Hepatic stellate cell (primary cell): Measurements from ENCODE around the gene CFLAR.
"Not testable (repeated sequence)": the region's sequence is repeated elsewhere in the genome, so short reads cannot be mapped to it uniquely, and the experiment has no call there.

Experiments
- DNase-seq: peaks from one replicate; pipeline ENCODE4 v3.0.0; 2011; ENCODE audit warnings: low spot score

CFLAR gene

DNA sequence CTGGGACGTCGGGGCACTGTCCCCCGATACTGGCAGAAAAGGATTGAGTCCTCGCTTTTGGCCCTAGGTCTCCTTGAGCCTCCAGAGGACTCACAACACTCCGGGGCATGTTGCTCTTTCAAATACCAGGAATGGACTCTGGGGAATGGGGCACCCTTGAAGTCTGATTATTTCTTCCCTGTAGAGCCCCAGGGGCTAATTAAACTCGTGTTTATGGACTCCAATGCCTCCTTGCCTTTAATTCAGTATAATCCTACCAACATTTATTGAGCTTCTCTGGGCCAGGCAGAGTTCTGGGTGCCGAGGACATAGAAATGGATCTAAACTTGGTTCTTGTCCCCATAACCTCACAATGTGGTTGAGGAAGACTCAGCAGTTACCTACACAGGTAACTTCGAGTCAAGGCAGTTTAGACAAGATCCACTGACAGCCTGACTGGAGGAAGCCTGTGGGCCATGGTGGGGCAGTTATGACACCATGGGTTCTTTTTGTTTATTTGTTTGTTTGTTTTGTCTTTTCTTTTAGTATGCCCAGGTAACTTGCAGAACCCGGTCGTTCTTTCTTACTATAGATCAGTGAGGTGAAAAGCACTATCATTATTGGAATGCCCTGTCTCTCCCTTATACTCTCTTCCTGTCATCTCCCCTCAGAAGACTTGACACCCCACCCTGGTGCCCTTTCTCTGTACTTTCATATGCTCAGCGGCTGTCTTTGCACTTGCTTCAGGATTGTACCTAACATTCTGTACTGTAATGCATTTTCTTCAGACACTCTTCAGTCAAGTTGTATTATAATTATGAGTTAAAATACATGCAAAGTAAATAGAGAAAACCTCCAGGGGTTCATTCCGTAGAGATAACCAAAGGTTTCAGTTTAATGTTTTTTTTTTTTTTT, 3.2 kb downstream of the CFLAR start:
- no peak for DNase-seq

DNA sequence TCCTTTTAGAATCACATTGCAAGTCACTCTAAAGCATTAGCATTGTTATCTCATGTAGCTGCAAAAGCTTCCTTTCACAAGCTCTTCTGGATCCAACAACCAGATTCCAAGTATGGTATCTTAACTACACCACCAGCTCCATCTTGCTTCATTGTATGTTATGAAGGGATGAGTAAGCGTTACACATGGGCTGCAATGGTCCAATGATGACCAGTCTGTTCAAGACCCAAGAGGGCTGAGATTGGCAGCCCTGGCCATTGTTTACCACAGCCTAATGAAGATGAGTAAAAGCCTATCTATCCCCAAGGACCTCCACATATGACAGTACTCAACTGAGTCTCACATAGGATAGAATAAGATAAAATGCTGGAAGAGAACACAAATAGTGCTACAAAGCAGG, 6.3 kb downstream of the CFLAR start:
- DNase-seq = no peak

DNA sequence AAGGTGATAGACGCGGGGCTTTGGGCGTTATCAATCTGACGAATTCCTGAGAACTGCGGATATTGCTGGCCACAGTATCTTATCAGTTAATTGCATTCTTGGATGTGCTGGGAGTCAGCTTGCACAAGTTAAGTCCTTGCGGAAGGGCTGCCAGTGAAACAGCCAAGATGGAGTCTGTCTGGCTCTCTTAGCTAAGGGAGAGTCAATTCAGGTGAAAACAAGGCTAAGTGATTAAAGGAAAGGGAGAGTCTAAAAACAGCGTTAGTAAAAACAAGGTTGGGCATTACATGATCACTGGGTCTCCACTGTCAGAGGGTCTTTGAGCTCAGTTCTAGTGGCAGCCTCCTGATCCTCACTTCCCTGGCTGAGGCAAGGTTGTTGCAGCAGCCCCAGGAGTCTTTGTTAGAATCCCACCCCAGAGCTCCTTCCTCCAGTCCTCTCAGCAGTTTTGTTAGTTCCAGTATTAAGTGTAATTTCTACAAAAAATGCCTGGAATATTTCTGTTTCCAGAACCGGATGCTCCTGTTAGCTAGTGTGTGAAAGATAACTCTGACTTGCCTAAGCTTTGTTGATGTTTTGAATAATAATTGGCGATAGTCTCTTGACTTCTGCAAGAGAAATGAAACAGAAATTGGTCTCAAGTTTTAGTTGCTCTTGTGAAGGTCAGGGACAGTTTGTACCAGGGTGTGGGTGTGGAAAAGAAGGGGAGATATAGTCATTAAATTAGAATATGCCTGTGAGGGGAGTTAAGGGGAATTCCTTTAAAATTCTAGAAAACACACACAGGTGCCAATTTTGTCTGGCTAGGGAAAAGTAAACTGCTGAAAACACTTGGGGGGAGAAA, 10.6 kb downstream of the CFLAR start:
- DNase-seq = no peak

DNA sequence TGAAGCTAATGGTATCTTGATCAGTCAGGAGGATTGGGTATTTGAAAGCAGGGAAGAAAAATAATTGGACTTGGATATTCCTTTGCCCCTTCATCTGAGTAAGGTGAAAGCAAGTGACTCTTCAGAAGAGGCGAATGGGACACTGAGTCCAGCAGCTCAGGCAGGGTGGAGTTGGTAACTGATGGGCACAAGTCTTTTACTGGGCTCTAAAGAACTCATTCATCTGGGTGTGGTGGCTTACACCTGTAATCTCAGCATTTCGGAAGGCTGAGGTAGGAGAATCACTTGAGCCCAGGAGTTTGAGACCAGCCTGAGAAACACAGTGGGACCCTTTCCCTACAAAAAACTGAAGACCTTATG, 11.2 kb downstream of the CFLAR start:
- DNase-seq = no peak

DNA sequence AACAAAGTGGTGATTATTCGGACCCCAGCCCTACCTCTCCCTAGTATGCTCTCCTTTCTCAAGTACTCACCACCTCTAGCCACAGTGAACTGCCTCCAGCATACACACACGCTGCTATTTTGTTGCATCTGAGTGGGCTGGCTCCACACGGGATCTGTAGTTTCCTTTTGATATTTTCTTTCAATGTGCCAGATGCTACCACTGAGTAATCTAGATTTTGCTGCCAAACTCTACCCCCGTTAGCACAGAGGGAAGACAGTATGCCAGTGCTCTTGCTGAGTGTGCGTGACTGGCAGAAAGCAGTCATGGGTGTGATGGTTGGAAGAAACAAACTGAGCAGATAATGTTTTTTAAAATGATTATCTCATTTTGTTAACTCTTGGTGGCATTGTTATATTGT, 11.6 kb downstream of the CFLAR start:
- no peak for DNase-seq

DNA sequence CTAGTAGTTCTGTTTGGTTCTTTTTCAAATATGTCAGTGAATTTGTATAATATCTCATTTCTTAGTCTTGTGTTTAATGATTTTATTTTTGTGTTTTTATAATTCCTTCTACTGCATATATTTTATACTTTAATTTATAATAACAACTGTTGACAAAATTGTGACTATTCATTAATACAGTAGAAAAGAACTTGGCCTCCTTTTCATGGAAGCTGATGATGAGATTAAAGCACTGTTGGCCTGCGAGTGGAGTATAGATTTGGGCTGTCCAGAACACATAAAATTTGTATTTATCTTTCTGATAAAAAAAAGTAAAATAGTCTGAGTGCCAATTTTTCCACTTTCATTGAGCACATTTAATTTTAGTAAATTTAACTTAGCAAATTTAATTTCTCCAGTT, 12.1 kb downstream of the CFLAR start:
- DNase-seq = no peak

DNA sequence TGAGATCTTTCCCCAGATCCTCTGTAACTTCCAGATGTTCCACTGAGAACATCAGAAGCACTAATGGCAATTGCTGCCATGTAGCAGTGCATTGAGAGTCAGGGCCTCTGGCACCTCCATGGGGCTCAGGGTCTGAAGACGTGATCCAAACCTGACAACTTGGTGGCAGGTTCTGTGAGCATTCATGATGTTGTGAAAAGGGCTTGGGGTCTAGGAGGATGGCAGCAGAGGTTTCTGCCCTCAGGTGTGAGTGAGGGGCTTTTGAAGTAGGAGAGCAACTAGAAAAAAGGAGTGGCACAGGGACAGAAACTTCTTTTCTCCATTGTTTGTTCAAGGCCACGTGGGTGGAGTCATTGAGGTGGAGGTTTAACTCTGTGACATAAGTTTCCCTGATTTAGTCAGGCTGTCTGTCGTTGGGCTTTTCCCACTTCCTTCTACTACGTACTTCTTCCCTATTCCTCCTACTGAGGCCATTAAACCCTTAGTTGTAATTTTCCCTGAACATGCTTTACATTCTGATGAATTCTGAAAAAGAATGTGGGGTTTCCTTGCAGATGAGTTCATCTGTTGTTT, 13.1 kb downstream of the CFLAR start:
- peak; percentile 55 for DNase-seq

DNA sequence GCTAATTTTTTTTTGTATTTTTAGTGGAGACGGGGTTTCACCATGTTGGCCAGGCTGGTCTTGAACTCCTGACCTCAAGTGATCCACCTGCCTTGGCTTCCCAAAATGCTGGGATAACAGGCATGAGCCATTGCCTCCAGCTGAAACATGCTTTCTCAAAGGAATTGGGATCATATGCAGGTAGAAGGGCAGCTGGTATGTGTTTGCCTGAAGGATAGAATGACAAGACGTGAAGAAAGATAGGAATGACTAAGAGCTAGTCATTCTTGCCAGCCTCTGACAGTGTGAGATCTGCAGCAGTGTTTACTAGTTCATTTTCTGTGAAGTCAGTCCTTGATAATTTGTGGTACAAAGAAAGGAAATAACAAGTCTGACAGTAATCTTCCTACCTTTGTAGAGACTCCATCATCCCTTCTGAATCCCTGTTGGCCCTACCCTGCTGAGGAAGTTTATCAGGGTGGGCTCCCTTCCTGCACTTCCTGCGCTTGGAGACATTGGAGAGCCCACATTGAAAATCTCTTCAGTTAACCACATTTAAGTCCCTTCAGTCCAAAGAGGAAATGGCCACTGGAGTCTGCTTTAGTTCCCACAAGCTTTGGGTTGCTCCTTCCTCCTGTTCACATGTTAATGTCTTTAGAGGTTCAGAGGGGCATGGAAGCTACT, 14.7 kb downstream of the CFLAR start:
- no peak for DNase-seq

DNA sequence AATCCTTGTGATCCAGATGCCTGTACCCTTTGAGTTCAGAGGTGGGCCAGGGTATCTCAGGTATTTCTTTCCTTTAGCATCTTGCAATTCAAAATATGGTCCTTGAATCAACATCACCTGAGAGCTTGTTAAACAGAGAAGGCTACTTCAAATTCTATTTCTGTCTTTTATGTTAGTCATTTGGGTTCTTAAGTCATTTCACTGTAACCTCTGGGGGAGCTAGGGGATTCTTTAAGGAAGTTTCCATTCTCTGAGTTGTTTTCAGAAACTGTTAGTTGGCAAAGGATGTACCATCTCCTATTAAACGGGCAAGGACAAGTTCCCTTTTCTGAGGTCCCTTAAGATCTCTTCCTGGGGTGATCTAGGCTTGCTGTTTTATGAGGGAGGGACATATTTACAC, 16.6 kb downstream of the CFLAR start:
- DNase-seq = no peak

DNA sequence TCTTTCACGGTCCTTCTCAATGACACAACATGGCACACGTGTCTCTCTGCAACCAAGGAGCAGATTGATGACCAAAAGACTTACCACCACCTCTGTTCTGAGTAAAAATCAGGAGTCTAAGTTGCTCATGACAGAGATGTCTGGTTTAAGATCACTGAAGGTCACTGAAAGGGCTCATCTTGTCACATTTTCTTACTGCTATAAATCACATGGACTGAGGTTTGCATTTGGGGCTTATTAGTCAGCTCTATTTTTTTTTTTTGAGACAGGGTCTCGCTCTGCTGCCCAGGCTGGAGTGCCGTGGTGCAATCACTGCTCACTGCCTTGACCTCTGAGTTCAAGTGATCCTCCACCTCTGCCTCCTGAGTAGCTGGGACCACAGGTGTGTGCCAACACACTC, 19.4 kb downstream of the CFLAR start:
- no peak for DNase-seq

DNA sequence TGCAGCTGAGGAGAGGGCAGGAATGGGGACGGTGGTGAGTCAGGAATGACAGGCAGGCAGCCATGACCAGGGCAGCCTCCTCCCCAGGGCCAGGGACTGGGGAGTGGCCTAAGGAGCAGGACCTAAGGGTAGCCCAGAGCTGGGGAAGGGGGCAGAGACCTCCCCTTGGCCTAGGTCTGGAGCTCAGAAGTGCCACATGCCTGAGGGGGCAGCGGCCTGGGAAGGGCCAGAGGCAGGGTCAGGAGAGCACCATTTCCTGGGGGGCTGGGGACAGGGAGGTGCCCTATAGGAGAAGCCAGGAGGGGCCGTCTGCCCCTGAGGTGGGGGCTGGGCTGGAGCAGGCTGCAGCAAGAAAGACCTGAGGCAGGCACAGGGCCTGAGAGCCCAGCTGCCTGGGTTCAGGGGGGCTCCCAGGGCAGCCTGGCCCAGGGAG, 20.9 kb downstream of the CFLAR start:
- no peak for DNase-seq

DNA sequence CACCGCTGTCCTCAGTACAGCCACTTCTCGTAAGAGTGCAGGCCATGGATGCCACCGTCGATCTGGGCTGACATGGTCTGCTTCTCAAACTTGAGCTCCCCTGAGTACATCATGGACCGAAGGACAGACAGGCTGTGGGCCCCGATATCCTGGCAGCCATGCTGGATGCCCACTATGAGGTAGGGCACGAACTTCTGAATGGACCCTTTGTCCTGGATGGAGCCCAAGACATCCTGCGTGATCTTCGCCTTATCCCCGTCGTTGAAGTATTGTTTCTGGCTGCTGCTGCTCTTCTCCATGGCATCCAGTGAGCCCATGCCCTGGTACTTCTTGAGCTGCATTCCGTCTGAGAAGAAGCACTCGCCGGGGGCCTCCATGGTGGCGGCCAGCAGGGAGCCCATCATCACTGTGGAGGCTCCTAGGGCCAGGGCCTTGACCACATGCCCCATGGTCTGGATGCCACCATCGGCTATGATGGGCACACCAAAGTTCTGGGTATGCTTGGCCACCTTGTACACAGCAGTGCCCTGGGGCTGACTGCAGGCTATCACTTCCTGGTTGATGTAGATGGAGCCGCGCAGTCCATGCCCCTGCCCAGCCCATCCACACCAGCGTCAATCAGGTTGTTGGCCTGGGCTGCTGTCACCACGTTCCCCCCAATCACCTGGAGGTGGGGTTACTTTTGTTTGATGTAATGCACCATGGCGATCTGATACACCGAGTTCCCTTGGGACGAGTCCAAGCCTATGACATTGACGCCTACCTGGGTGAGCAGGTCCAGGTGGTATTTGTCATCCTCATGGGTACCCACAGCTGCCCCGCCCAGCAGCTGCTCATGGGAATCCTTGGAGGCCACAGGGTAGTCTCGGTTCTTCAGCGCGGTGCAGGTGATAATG, 21.8 kb downstream of the CFLAR start:
- DNase-seq = no peak

DNA sequence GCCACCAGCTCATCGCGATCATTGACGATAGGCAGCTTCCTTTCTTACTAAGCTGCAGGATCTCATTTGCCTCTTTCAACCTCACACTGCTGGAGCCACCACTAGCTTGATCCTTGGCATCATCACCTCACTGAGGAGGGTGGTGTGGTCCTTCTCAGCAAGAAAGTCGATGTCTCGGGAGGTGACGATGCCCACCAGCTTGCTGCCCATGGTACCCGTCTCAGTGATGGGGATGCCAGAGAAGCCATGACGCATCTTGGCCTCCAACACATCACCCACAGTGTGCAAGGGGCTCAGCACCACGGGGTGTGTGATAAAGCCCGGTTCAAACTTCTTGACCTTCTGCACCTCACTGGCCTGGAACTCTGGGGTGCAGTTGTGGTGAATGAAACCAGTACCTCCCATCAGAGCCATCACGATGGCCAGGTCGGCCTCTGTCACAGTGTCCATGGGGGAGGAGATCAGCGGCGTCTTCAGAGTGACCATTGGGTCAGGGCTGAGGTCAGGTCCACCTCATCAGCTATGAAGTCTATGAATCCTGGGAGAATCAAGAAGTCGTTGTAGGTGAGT, 22.5 kb downstream of the CFLAR start:
- no peak for DNase-seq

DNA sequence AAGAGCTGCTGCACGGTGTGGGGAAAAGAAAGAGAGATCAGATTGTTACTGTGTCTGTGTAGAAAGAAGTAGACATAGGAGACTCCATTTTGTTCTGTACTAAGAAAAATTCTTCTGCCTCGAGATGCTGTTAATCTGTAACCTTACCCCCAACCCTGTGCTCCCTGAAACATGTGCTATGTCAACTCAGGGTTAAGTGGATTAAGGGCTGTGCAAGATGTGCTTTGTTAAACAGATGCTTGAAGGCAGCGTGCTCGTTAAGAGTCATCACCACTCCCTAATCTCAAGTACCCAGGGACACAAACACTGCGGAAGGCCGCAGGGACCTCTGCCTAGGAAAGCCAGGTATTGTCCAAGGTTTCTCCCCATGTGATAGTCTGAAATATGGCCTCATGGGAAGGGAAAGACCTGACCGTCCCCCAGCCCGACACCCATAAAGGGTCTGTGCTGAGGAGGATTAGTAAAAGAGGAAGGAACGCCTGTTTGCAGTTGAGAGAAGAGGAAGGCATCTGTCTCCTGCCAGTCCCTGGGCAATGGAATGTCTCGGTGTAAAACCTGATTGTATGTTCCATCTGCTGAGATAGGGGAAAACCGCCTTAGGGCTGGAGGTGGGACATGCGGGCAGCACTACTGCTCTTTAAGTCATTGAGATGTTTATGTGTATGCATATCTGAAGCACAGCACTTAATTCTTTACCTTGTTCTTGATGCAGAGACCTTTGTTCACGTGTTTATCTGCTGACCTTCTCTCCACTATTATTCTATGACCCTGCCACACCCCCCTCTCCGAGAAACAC, 23.2 kb downstream of the CFLAR start:
- DNase-seq = not testable (repeated sequence)

DNA sequence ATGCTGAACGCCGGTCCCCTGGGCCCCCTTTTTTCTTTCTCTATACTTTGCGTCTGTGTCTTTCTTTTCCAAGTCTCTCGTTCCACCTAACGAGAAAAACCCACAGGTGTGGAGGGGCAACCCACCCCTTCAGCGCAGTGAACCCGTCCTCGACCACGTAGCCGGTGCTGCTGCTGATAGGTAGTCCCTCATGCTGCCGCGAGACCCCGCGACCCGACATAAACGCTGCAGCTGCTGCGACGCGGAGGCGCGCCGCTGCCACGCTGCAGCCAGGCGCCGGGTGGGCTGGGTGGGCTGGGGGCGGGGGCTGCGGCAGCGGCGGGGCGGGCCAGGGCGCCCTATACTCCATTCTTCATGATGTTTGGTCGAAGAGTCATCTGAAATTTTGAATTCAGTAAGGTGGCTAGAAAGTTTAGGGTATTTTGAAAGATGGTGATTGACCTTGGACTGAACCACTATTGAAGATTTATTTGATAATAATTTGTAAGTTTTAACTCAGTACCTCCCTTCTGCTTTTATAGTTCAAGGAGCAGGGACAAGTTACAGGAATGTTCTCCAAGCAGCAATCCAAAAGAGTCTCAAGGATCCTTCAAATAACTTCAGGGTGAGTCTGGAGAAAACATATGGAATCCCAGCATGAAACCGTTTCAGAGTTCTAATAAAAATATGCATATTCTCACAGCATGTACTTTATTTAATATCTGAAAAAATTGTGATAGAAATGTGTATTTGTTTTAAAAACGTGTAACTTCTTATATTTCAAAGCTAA, 24.1 kb downstream of the CFLAR start:
- no peak for DNase-seq

DNA sequence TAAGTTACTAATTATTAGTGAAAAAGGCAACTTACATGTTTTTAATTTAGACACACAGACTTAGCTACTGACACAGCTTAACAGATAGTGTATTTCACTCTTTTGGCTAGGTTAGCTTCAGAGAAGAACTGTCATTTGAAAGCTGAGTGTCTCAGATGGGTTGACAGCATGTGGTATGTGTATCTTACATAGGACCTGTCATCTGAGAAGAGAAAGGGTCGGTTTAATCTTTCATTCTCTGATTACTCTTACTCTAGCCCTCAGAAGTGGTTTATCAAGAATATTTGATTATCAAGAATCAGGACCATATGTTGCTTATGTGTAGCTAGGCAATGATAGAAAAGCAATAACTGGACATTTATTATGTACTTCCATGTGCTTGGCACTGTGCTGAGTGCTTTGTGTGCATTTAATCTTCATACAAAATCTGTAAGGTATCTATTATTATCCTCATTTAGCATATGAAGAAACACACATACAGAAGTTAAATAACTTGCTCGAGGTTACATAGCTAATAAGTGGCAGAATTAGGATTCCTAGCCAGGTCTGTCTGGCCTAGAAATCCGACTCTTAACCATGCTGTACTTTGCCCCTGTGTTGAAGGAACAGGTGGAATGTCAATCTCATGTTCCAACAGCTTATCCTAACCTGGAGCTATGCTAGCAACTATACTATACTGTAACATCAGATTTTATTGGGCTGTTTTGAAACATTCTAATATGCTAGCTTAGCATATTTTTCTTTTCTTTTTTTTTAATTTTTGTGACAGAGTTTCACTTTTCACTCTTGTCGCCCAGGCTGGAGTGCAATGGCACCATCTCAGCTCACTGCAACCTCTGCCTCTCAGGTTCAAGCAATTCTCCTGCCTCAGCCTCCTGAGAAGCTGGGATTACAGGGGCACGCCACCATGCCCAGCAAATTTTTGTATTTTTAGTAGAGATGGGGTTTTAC, 28.4 kb downstream of the CFLAR start:
- DNase-seq = no peak

DNA sequence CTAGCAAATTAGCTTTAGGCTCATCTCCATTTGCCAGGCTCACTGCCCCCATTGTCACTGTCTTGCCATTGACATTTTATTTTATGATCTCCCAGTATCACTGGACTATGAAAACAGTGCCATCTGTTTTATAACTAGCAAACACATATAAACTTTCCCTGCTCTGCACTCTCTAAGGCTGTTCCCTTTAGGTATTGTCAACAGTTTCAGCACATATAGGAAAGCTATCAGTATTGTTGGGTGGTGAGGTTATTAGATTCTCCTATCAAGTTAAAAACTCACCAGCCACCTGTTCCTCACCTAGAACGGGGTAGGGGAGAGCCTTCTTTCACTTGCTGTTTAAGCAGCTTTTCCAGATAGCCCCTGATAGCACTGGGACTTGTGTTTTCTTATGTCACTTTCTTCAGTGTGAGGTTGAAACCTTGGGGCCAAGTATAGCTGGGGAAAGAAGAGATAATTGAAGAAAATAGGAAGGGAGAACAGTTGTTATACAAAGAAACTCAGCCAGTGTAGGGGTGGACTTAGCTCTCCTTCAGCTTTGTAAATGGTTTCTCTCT, 32.5 kb downstream of the CFLAR start:
- no peak for DNase-seq
